Liver (tissue), 3 donors: ENCODE results near the gene NPS.

ENCODE experiments used
- ATF3 ChIP-seq: IDR thresholded peaks from 2 replicates; pipeline ENCODE4 v1.6.1; 2016; ENCODE audit warnings: antibody characterized with exemption
- CTCF ChIP-seq: fragments of 150-350 bp; IDR thresholded peaks from 2 replicates; pipeline ENCODE4 v1.5.1; 2017; ENCODE audit warnings: improper control_type of control experiment, low read depth, low read length; ENCODE audit not compliant: missing input control
- EGR1 ChIP-seq, 2 donors: IDR thresholded peaks; 2 replicates each; pipeline ENCODE4 v1.6.1; 2016 to 2018; ENCODE audit warnings: antibody characterized with exemption in 2 of 2, low read depth in 2 of 2
- FOXA1 ChIP-seq: IDR thresholded peaks from 2 replicates; pipeline ENCODE4 v1.6.1; 2016; ENCODE audit warnings: antibody characterized with exemption
- GABPA ChIP-seq, 2 donors: IDR thresholded peaks in 1 of 2; conservative IDR thresholded peaks in 1 of 2; 2 replicates each; pipeline ENCODE4 v1.6.1; 2016; ENCODE audit warnings: antibody characterized with exemption in 2 of 2, mild to moderate bottlenecking in 1 of 2, moderate library complexity in 1 of 2
- JUND ChIP-seq, 2 donors: IDR thresholded peaks; 2 replicates each; pipeline ENCODE4 v1.6.1; 2016; ENCODE audit warnings: antibody characterized with exemption in 2 of 2
- MAX ChIP-seq: IDR thresholded peaks from 2 replicates; pipeline ENCODE4 v1.6.1; 2016; ENCODE audit warnings: antibody characterized with exemption
- NR2F2 ChIP-seq: IDR thresholded peaks from 2 replicates; pipeline ENCODE4 v1.6.1; 2016; ENCODE audit warnings: antibody characterized with exemption
- RAD21 ChIP-seq, 2 donors: IDR thresholded peaks; 2 replicates each; pipeline ENCODE4 v1.6.1; 2016; ENCODE audit warnings: antibody characterized with exemption in 2 of 2, mild to moderate bottlenecking in 2 of 2
- REST ChIP-seq: IDR thresholded peaks from 2 replicates; pipeline ENCODE4 v1.6.1; 2016; ENCODE audit warnings: antibody characterized with exemption, mild to moderate bottlenecking
- SP1 ChIP-seq: IDR thresholded peaks from 2 replicates; pipeline ENCODE4 v1.6.1; 2018; ENCODE audit warnings: antibody characterized with exemption, mild to moderate bottlenecking
- TAF1 ChIP-seq: conservative IDR thresholded peaks from 2 replicates; pipeline ENCODE4 v1.6.1; 2016; ENCODE audit warnings: antibody characterized with exemption, mild to moderate bottlenecking
- YY1 ChIP-seq: IDR thresholded peaks from 2 replicates; pipeline ENCODE4 v1.6.1; 2016; ENCODE audit warnings: antibody characterized with exemption, mild to moderate bottlenecking
- ZBTB33 ChIP-seq: IDR thresholded peaks from 2 replicates; pipeline ENCODE4 v1.6.1; 2016; ENCODE audit warnings: antibody characterized with exemption
- donor health status: healthy.
- donor health status: healthy.

GRCh38 chr10:127565583-127565982 lies 16.5 kb downstream of the NPS start:
- TF ChIP-seq GABPA (IDR thresholded peaks at IDR 0.05 in 1 of 2, conservative IDR thresholded peaks at IDR 0.05 in 1 of 2): no peak
- no peak for TF ChIP-seq CTCF
- TF ChIP-seq MAX: no peak
- TF ChIP-seq TAF1: no peak
- no peak for TF ChIP-seq RAD21 (IDR thresholded peaks at IDR 0.05)
- no peak for TF ChIP-seq EGR1 (IDR thresholded peaks at IDR 0.05; ENCODE audit: low read depth in 2 of 2)
- no peak for TF ChIP-seq YY1
- TF ChIP-seq JUND (IDR thresholded peaks at IDR 0.05): no peak
- no peak for TF ChIP-seq FOXA1
- TF ChIP-seq REST: no peak
- TF ChIP-seq ZBTB33: no peak
- TF ChIP-seq SP1: no peak
- TF ChIP-seq ATF3: no peak
- TF ChIP-seq NR2F2: no peak
